Left kidney (tissue), 2 donors: Measurements from ENCODE around the gene MED8. TPM values are rescaled to one million over a fixed set of nuclear protein-coding genes. Genes with fewer than 3 reads are reported as not detected.
"Not testable (repeated sequence)": the region's sequence is repeated elsewhere in the genome, so short reads cannot be mapped to it uniquely, and the experiment has no call there.

Experiments used
- DNase-seq: peaks from one replicate; pipeline ENCODE4 v3.0.0-alpha.2; 2013
- polyA plus RNA-seq: library from polyadenylated mRNA; unstranded; fragments of 120-200 nt; gene quantifications from one replicate; pipeline ENCODE4 v1.2.1, GENCODE V29; 2013; ENCODE audit not compliant: insufficient read length

MED8 gene
- polyA plus RNA-seq, 1 donor, result 39.3 TPM

DNA sequence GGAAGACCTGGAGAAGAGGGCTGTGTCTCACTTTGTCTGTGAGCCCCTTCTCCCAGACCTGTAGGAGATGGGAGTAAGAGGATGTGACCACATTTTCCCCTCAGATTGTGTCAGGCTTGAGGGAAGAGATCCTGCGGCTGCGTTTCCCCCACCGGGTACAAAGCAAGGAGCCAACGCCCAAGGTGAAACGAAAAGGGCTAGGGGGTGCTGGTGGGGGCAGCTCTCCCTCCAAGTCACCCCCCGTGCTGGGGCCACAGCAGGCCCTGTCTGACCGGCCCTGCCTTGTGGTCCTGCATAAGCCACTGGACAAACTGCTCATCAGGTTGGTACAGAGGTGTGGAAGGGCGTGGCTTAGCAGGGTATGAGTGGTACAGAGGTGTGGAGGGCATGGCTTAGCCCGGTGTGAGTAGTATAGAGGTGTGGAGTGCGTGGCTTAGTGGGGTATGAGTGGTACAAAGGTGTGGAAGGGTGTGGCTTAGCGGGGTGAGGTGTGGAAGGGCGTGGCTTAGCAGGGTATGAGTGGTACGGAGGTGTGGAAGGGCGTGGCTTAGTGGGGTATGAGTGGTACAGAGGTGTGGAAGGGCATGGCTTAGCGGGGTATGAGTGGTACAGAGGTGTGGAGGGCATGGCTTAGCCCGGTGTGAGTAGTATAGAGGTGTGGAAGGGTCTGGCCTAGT, 33.5 kb upstream of the MED8 start:
- no peak for DNase-seq

GRCh38 chr1:43421976-43422750, 32.6 kb upstream of the MED8 start:
- no peak for DNase-seq

DNA sequence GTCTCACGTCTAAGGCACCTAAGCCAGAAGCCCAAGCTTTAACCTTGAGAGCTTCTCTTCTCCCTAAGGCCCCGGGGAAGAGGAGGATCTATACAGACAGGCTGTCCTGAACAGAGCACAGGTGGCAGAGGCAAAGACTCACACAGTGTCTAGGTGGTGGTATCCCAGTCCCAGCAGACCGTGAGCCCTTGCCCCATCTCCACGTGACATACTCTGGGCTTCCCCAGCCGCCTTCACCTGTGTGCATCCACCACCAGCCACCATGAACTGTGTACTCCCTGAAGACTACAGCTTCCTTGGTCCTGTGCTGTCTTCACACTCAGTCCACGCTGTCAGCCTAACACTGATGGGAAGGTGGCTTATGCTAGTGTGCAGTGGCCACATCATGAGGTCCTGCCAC, 31.8 kb upstream of the MED8 start:
- DNase-seq, result no peak

- no peak for DNase-seq
Measured at GRCh38 chr1:43420874-43421273, 31.3 kb upstream of the MED8 start.

GRCh38 chr1:43419627-43420425, 30.2 kb upstream of the MED8 start:
- no peak for DNase-seq

- DNase-seq, result no peak
Measured at GRCh38 chr1:43418858-43419257, 29.3 kb upstream of the MED8 start.

GRCh38 chr1:43415901-43416300, 26.3 kb upstream of the MED8 start:
- no peak for DNase-seq

DNA sequence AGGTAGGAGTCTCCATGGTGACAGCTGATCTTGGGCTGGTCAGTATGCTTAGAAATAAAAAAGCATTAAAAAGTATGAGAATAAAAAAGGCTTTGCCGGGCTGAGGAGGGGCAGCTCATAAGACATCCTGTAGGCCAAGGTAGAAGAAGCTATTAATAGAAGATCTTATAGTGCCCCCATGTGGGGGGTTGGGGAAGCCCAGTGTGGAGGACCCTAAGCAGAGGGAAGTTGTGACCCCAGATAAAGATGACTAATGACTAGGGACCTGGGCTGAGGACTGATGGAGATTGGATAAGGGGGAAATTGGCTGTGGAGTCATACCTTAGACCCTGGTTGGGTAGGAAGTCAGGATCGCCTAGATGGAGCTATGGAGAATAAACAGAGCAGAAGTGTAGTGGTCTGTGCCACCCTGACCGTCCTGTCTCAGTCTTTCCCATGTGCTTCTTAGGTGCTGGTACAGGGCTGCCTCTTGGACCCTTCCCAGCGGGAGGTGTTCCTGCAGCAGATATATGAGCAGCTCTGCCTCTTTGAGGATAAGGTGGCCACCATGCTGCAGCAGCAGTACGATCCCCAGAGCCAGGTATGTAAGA, 25.1 kb upstream of the MED8 start:
- peak; percentile 42 for DNase-seq

DNA sequence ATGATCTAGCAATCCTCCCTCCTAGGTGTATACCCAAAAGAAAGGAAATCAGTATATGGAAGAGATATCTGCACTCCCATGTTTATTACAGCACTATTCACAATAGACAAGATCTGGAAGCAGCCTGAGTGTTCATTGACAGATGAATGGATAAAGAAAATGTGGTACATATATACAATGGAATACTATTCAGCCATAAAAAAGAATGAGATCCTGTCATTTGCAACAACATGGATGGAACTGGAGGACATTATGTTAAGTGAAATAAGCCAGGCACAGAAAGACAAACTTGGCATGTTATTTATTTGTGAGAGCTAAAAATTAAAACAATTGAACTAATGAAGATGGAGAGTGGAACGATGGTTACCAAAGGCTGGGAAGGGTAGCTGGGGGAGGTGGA, 23.8 kb upstream of the MED8 start:
- not testable (repeated sequence) for DNase-seq

- DNase-seq, result no peak
Measured at GRCh38 chr1:43410571-43410970, 21.0 kb upstream of the MED8 start.

- no peak for DNase-seq
Measured at GRCh38 chr1:43405876-43406234, 16.3 kb upstream of the MED8 start.

GRCh38 chr1:43405219-43405875, 15.7 kb upstream of the MED8 start:
- DNase-seq, result no peak

DNA sequence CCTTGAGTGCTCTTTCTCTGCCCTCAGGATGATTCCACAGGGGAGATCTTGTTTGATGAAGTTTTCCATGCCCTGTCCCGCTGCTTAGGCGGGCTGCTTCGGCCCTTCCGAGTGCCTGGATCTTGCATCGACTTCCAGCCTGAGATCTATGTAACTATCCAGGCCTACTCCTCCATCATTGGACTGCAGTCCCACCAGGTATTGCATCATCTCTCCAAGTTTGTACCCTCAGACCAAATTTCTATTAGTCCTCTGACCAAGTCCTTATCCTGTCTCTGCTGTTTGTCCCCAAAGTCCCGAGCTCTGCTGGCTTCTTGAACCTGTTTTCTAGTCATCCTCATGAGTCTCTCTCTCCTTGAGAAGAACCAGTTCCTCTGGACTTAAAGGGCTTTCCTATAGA, 14.8 kb upstream of the MED8 start:
- no peak for DNase-seq

- no peak for DNase-seq
Measured at GRCh38 chr1:43402089-43402865, 12.7 kb upstream of the MED8 start.

GRCh38 chr1:43400441-43400840, 10.8 kb upstream of the MED8 start:
- DNase-seq, result not testable (repeated sequence)

DNA sequence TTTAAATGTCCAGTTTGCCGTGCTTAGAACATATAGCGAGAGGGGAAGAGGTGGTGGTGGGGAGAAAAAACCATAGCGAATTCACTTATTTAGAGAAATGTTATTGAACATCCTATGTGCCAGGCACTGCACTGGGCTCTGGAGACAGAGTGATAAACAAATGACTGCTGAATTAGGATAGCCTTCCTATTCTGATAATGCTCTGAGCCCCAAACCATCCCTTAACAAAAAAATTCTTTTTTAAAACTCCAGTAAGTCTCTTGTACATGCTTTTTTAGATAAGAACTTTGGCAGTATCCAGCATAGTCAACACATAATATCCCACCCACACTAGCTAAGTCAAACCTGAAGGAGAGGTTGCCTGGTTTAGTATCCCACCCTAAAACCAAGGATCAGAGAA, 8.6 kb upstream of the MED8 start:
- DNase-seq, result no peak

- no peak for DNase-seq
Measured at GRCh38 chr1:43396059-43396458, 6.5 kb upstream of the MED8 start.

- no peak for DNase-seq
Measured at GRCh38 chr1:43395523-43395922, 5.9 kb upstream of the MED8 start.

DNA sequence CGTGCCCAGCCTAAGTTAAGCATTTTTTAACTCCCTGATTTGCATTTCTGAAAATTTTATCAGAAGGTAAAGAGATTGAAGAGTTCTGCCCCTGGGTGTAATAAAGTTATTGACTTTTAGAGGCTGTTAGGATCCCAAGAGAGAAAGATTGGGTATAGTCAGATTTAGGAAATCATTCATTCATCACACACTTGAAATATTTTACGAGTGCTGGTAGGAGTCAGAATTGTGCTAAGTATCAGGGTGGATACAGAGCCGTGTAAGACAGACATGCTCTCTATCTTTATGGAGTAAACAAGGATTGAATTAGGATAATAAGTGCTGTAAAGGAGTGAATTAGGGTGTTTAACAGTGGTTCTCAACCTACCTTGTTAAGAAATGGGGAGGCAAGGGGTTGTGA, 3.1 kb upstream of the MED8 start:
- no peak for DNase-seq

GRCh38 chr1:43388613-43389012, 987 bp downstream of the MED8 start:
- no peak for DNase-seq

DNA sequence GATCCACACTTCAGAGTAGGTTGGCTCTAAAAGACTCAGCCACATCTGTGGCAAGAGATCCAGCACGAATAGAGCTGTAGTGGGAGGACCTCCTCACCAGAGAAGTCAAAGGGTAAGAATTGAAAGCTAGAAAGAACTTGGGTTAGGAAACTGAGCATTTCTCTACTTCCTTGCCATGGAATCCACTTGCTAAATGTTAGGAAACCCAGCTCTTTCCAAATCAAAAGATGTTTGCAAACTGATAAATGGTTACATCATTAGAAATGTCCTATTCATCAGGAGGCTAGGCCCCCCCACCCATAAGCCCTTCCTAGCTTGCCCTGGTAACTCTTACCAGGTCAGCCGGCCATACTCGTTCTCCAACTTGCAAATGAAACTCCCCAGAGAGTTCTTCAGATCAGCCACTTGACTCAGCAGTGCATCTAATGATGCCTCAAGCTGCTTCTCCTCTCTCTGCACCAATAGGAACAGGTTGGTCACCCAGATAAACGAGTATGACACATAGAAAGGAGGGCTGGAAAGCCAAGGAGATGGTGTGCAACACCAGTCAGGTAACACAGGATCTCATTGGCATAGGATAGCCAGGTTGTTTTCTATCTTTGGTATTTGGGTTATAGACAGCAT, 1.5 kb downstream of the MED8 start:
- DNase-seq, result no peak
